ENCODE data around the gene RIT2. TPM values are rescaled to one million over a fixed set of nuclear protein-coding genes. Genes with fewer than 3 reads are reported as not detected.

Gene RIT2
- total RNA-seq, 1 experiment from 2014 or later, result 1.5 TPM

- ChIA-PET POLR2A (no interaction called here), CTCF (no interaction called here)
- Mint-ChIP-seq H3K36me3 (peaks cover 14% of the 10 kb centered on the region), H3K4me3 (no peak overlapping the region), H3K27ac (no peak overlapping the region), H3K9me3 (peaks cover 25% of the 10 kb centered on the region), H3K27me3 (ENCODE audit: low read depth) (no peaks in the 10 kb centered on the region), H3K4me1 (peaks cover 36% of the 10 kb centered on the region)
- DNase-seq (ENCODE audit: low spot score) (no peak), ATAC-seq (no peak)
- TF ChIP-seq ZMAT4 (CRISPR knock-in tag; IDR thresholded peaks at IDR 0.05), result no peak
- no peak for TF ChIP-seq HMGXB4 (CRISPR knock-in tag; IDR thresholded peaks at IDR 0.05)
- TF ChIP-seq TP53 (CRISPR knock-in tag; IDR thresholded peaks at IDR 0.05), result no peak
- TF ChIP-seq ZBTB21 (CRISPR knock-in tag; IDR thresholded peaks at IDR 0.05; ENCODE audit: borderline replicate concordance), result no peak
- no peak for TF ChIP-seq CBFB (CRISPR knock-in tag; IDR thresholded peaks at IDR 0.05; ENCODE audit: low read depth)
- TF ChIP-seq ZNF263 (CRISPR knock-in tag; IDR thresholded peaks at IDR 0.05; ENCODE audit: low read depth), result no peak
- TF ChIP-seq TCF7 (CRISPR knock-in tag; IDR thresholded peaks at IDR 0.05; ENCODE audit: low read depth), result no peak
- TF ChIP-seq ZNF219 (CRISPR knock-in tag; IDR thresholded peaks at IDR 0.05; ENCODE audit: borderline replicate concordance), result no peak
- TF ChIP-seq ZNF671 (CRISPR knock-in tag; IDR thresholded peaks at IDR 0.05), result no peak
- TF ChIP-seq CDX4 (CRISPR knock-in tag; IDR thresholded peaks at IDR 0.05; ENCODE audit: borderline replicate concordance), result no peak
- TF ChIP-seq RELA (CRISPR knock-in tag; IDR thresholded peaks at IDR 0.05; ENCODE audit: borderline replicate concordance), result no peak
- TF ChIP-seq FOXJ3 (CRISPR knock-in tag; IDR thresholded peaks at IDR 0.05; ENCODE audit: borderline replicate concordance), result no peak
- TF ChIP-seq AR (CRISPR knock-in tag; IDR thresholded peaks at IDR 0.05), result no peak
- TF ChIP-seq ERG (CRISPR knock-in tag; IDR thresholded peaks at IDR 0.05), result no peak
- TF ChIP-seq NR2C2 (CRISPR knock-in tag; IDR thresholded peaks at IDR 0.05), result no peak
- no peak for TF ChIP-seq ZNF317 (CRISPR knock-in tag; IDR thresholded peaks at IDR 0.05; ENCODE audit: borderline replicate concordance, low read depth)
These were observed 173.6 kb downstream of the RIT2 start for GRCh38 chr18:42941860-42942259.

- Mint-ChIP-seq H3K4me3 (no peak overlapping the region), H3K4me1 (peaks cover 39% of the 10 kb centered on the region), H3K27ac (no peak overlapping the region), H3K9me3 (peaks cover 25% of the 10 kb centered on the region), H3K36me3 (peaks cover 14% of the 10 kb centered on the region), H3K27me3 (ENCODE audit: low read depth) (no peaks in the 10 kb centered on the region)
- ChIA-PET CTCF (no interaction called here), POLR2A (no interaction called here)
- DNase-seq (ENCODE audit: low spot score) (no peak), ATAC-seq (no peak)
- TF ChIP-seq SMAD4 (CRISPR knock-in tag; IDR thresholded peaks at IDR 0.05) (no peak), FOXJ3 (CRISPR knock-in tag; IDR thresholded peaks at IDR 0.05; ENCODE audit: borderline replicate concordance) (no peak), CBFB (CRISPR knock-in tag; IDR thresholded peaks at IDR 0.05; ENCODE audit: low read depth) (no peak), ZNF416 (CRISPR knock-in tag; IDR thresholded peaks at IDR 0.05) (no peak), MYBL2 (CRISPR knock-in tag; IDR thresholded peaks at IDR 0.05) (no peak), TCF7 (CRISPR knock-in tag; IDR thresholded peaks at IDR 0.05; ENCODE audit: low read depth) (no peak), ESRRA (CRISPR knock-in tag; IDR thresholded peaks at IDR 0.05; ENCODE audit: borderline replicate concordance) (no peak), ARID4B (CRISPR knock-in tag; IDR thresholded peaks at IDR 0.05; ENCODE audit: borderline replicate concordance) (no peak), HMGA2 (CRISPR knock-in tag; IDR thresholded peaks at IDR 0.05) (no peak), NFYB (CRISPR knock-in tag; conservative IDR thresholded peaks at IDR 0.05; ENCODE audit: low read depth) (no peak), IRF2 (CRISPR knock-in tag; IDR thresholded peaks at IDR 0.05; ENCODE audit: borderline replicate concordance, low read depth) (no peak), FOXK1 (CRISPR knock-in tag; IDR thresholded peaks at IDR 0.05) (no peak)
These were observed 174.5 kb downstream of the RIT2 start for GRCh38 chr18:42941021-42941420.

All from WTC11 (cell line).